IMR-90 (cell line): ENCODE data around the gene LYPD6.

Experiments used
- CTCF ChIP-seq: conservative IDR thresholded peaks from 2 replicates; pipeline ENCODE4 v1.5.1; 2012; ENCODE audit warnings: mild to moderate bottlenecking, low read depth, low read length, improper control_type of control experiment
- MAFK ChIP-seq: IDR thresholded peaks from 2 replicates; pipeline ENCODE4 v1.6.1; 2012; ENCODE audit warnings: low read depth, low read length, improper control_type of control experiment
- MAZ ChIP-seq: IDR thresholded peaks from 2 replicates; pipeline ENCODE4 v1.6.1; 2012; ENCODE audit warnings: low read depth, mild to moderate bottlenecking, low read length, improper control_type of control experiment, moderate library complexity, borderline replicate concordance
- POLR2A ChIP-seq: IDR thresholded peaks from 2 replicates; pipeline ENCODE4 v1.6.1; 2012; ENCODE audit warnings: mild to moderate bottlenecking, low read depth, low read length
- RCOR1 ChIP-seq: IDR thresholded peaks from 2 replicates; pipeline ENCODE4 v1.6.1; 2012; ENCODE audit warnings: mild to moderate bottlenecking, low read length, improper control_type of control experiment; ENCODE audit not compliant: insufficient replicate concordance
- SMC3 ChIP-seq: fragments of 150-350 bp; IDR thresholded peaks from 2 replicates; pipeline ENCODE4 v1.6.1; 2016; ENCODE audit warnings: low read depth, mild to moderate bottlenecking, antibody characterized with exemption, low read length, moderate library complexity
- USF2 ChIP-seq: fragments of 150-350 bp; IDR thresholded peaks from 2 replicates; pipeline ENCODE4 v1.6.1; 2017; ENCODE audit warnings: mild to moderate bottlenecking, antibody characterized with exemption, low read length, low read depth

- TF ChIP-seq POLR2A (no peak), CTCF (no peak), SMC3 (no peak), MAZ (no peak), MAFK (no peak), RCOR1 (no peak), USF2 (no peak)
These were observed 23.0 kb downstream of the LYPD6 start for GRCh38 chr2:149353421-149353820.
